HG03135 (cell line): ENCODE results near the gene ZNF324B.
"Not testable (repeated sequence)": the region's sequence is repeated elsewhere in the genome, so short reads cannot be mapped to it uniquely, and the experiment has no call there.

Experiments used
- ATAC-seq: cut with Tn5 transposase; IDR thresholded peaks from one replicate; pipeline ENCODE4 v1.9.1; 2021; ENCODE audit warnings: mild to moderate bottlenecking, moderate library complexity; ENCODE audit not compliant: unreplicated experiment

ZNF324B gene

GRCh38 chr19:58479736-58480480 is 28.5 kb downstream of the ZNF324B start:
- ATAC-seq, result no peak

GRCh38 chr19:58480481-58480830 is 29.0 kb downstream of the ZNF324B start:
- ATAC-seq, result no peak

GRCh38 chr19:58480831-58481230 is 29.4 kb downstream of the ZNF324B start:
- ATAC-seq, result no peak

- ATAC-seq, result no peak
These were observed 30.9 kb downstream of the ZNF324B start for GRCh38 chr19:58482372-58482771.

GRCh38 chr19:58483776-58484175 is 32.4 kb downstream of the ZNF324B start:
- no peak for ATAC-seq

GRCh38 chr19:58484349-58484748 is 32.9 kb downstream of the ZNF324B start:
- ATAC-seq, result not testable (repeated sequence)

- no peak for ATAC-seq
These were observed 40.0 kb downstream of the ZNF324B start for GRCh38 chr19:58491393-58491792.

GRCh38 chr19:58492265-58492664 is 40.8 kb downstream of the ZNF324B start:
- no peak for ATAC-seq

GRCh38 chr19:58497634-58498170 is 46.3 kb downstream of the ZNF324B start:
- ATAC-seq, result no peak

- ATAC-seq, result peak; percentile 4
These were observed 47.0 kb downstream of the ZNF324B start for GRCh38 chr19:58498316-58499020.

- peak; percentile 89 for ATAC-seq
These were observed 47.9 kb downstream of the ZNF324B start for GRCh38 chr19:58499021-58499927.

GRCh38 chr19:58500242-58500641 is 48.8 kb downstream of the ZNF324B start:
- ATAC-seq, result no peak
